Dermis blood vessel endothelial cell (primary cell): ENCODE measurements around the gene GHRL. TPM values are rescaled to one million over a fixed set of nuclear protein-coding genes. Genes with fewer than 3 reads are reported as not detected.
A peak's percentile ranks its signal among the peaks of the same experiment; 100 is the strongest.
"Not testable (repeated sequence)": the region's sequence is repeated elsewhere in the genome, so short reads cannot be mapped to it uniquely, and the experiment has no call there.

Experiments
- DNase-seq: peaks from one replicate; pipeline ENCODE4 v3.0.0; 2010
- total RNA-seq: library from RNA; depleted of rRNA; stranded (reverse); fragments of >200 nt; gene quantifications from 2 replicates; pipeline ENCODE4 v1.2.3, GENCODE V29; 2014

GHRL gene
- total RNA-seq, 1 donor from 2014 or later = 0.68 TPM

GRCh38 chr3:10272476-10272875 lies 20.3 kb downstream of the GHRL start:
- not testable (repeated sequence) for DNase-seq

GRCh38 chr3:10269443-10269842 lies 23.3 kb downstream of the GHRL start:
- DNase-seq = no peak

DNA sequence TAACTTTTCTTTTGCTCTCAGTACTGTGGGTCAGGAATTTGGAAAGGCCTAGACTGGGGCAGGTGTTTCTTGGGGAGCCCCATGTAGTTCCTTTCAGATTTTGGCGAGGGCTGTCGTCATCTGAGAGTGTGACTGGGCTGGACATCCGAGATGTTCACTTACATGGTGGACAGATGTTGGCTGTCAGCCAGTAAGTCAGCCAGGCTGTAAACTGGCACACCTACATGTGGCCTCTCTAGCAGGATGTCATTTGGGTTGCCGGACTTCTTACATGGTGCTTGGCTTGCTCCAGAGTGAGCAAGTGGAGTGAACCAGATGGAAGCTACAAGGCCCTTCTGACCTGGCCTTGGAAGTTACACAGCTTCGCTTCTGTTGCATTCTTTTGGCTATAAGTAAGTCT lies 23.8 kb downstream of the GHRL start:
- DNase-seq = no peak

DNA sequence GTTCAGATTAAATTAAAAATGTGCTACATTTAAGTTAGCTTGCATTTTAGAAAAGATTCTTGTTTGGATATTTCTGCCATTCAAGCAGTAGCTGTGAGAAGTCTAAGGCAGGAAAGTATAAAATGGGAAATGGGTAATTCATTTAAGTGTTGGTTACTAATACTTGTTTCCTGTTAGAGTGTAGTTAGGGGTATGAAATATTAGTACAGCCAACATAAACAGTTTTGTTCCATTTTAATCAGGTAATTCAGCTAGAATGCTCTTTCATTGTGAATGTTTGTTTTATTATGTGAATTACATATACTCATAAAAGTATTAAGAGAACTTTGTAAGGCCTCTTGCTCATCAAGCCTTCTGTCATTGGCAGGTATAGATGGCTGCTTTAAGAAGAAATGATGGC lies 24.6 kb downstream of the GHRL start:
- DNase-seq = peak; percentile 58

DNA sequence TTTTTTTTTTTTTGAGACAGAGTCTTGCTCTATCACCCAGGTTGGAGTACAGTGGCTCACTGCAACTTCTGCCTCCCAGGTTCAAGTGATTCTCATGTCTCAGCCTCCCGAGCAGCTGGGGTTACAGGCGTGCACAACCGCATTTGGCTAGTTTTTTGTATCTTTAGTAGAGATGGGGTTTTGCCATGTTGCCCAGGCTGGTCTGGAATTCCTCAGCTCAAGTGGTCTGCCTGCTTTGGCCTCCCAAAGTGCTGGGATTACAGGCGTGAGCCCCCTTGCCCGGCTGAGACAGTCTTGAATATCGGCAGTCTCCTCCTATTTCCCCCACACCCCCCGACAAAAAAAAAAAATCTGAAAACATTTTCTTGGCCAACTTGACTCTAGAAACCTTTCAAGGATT lies 25.8 kb downstream of the GHRL start:
- not testable (repeated sequence) for DNase-seq

- DNase-seq = no peak
These were observed 26.9 kb downstream of the GHRL start for GRCh38 chr3:10265833-10266232.

DNA sequence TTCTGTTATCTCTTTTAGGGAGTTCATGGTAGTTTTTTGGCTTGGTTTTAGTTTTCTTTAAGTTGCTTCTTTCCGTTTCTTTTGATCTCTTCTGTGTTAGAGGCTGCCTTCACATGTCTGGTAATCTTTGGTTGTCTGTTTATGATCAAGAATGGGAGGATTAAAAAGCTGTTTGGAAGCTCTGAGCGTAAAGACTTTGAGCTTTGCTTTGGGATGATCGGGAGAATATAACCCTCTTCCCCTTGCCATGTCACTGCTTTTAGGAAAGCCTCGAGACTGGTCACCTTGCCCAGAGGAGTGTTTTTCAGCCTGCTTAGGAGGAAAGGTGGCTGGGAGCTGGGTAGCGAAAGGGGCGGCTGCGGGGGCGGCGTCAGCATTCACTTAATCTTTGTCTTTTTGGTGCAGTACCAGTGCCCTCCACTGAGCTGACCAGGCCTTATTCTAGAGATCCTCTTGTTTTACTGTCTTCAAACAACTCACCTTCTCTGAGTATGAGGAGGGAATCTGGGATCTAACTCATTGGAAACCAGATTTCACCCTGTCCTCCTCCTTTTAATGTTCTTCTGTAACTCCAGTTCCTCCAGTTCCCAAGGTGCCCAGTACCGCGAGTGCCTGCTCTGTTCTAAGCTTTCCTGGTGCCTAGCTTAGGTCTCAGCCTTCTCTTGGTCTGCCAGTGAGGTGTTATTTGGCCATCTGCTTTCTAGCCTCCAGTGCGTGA lies 28.9 kb downstream of the GHRL start:
- peak; percentile 55 for DNase-seq

GRCh38 chr3:10262027-10262426 lies 30.7 kb downstream of the GHRL start:
- DNase-seq = no peak

DNA sequence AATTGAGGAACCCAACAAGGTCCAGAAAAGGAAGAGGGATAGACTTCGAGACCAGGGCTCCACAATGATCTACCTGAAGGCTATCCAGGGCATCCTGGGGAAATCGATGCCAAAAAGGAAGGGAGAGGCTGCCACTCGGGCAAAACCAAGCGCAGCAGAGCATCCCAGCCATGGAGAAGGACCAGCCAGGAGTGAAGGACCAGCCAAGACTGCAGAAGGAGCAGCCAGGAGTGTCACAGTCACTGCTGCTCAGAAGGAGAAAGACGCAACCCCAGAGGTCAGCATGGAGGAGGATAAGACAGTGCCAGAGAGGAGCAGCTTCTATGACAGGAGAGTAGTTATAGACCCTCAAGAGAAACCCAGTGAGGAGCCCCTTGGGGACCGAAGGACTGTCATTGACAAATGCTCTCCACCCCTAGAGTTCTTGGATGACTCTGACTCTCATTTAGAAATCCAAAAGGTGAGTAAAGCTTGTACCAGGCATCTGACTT lies 32.5 kb downstream of the GHRL start:
- DNase-seq = no peak

DNA sequence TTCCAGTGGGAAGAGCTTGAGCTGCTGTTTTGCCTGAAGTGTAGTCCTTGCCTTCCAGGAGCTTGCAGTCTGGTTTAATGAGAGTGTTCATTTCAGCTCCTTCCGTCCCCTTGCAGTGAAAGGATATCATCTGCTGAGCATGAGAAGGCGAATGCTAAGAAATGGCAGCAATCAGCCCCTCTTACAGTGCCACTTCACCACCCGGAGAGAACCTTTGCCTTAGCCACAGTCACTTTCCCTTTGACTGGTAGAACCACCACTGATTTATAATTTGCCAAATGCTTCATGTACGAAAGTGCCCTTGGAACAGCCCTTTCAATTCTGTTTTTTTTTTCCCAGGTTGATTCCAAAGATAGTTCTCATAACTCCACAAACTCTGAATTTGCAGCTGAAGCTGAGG lies 32.9 kb downstream of the GHRL start:
- no peak for DNase-seq

GRCh38 chr3:10259036-10259435 lies 33.7 kb downstream of the GHRL start:
- DNase-seq = no peak

GRCh38 chr3:10255835-10256234 lies 36.9 kb downstream of the GHRL start:
- DNase-seq = no peak

DNA sequence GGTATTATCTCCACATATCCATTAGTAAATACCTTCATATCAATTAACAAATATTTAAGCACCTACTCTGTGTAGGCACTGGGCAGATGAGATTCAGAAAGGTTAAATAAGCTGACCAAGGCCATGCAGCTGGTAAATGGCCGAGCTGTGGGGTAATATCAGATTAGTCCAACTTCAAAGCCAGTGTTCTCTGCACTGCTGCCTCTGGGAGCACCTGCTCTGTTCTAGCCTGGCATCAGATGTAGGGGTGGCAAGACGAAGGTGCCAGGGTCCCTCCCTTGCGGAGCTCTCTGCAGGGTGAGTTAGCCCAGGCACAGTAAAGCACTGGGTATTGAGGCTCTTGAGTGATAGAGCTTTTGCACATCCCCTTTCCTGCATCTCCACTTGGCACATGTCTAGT lies 39.0 kb downstream of the GHRL start:
- no peak for DNase-seq

DNA sequence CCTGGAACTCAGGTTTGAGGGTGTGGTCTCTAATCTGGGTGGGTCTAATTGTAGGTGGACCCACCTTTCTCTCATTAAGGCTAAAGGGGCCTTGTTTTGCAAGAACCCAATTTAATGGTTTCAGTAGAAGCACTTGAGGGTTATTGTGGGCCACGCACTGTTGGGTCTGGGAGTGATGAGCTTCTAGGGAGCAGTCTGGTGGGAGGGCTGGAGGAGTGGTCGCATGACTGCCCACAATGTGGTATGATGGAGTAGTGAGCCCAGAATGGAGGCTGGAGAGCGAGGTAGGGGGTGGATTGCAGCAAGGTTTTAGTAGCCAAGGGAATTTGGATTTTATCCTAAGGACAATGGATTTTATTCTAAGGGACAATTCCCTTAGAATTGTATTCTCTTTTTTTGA lies 41.7 kb downstream of the GHRL start:
- no peak for DNase-seq

DNA sequence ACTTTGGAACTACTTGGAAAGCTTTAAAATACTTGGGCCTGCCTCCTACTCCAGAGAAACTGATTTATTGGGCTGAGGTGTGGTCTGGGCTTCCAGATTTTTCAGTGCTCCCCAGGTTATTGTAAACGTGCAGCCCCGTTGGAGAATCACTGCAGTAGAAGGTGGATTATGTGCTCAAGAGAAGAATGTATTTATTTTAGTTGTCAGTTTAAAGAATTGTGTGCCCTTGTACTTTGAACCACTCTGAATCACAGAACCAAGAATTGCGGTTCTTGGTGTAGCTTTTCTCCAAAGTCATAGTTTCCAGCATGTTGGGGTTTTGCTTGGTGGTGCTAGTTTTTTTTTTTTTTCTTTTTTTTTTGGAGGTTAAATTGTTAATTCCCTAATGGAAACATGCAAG lies 42.9 kb downstream of the GHRL start:
- DNase-seq = no peak

DNA sequence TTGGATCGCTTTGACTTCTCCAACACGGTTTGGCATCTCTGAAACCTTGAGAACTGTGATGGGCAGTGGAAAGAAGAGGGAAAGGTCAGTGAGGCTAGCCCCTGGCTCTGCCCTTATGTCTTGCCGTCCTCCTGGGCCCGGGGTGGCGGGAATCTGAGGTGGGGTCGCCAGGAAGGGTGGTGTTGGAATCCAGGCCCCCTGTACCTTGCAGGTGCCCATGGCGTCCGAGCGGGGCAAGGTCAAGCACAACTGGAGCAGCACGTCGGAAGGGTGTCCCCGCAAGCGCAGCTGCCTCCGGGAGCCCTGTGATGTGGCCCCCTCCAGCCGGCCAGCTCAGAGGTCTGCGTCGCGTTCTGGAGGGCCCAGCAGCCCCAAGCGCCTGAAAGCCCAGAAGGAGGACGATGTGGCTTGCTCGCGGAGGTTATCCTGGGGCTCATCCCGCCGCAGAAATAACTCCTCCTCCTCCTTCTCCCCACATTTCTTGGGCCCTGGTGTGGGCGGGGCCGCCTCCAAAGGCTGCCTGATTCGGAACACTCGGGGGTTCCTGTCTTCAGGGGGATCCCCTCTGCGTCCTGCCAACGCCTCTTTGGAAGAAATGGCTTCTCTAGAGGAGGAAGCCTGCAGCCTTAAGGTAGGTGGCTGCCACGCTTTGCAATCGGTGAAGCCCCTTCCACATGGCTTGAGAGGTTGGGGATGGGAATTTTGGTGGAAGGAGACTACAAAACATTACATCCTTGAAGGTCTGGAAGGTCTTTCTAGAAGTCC lies 43.6 kb downstream of the GHRL start:
- DNase-seq = peak; percentile 23

GRCh38 chr3:10248184-10248983 lies 44.4 kb downstream of the GHRL start, which contains the start of gene TATDN2:
Gene TATDN2, plus strand, starts transcription at chr3:10248459. Its CDS starts 742 bp downstream, at chr3:10249201.
- DNase-seq = peak; percentile 96

- no peak for DNase-seq
These were observed 45.0 kb downstream of the GHRL start for GRCh38 chr3:10247679-10248183.

- DNase-seq = no peak
These were observed 47.5 kb downstream of the GHRL start for GRCh38 chr3:10245081-10245712.

GRCh38 chr3:10244009-10244408 lies 48.7 kb downstream of the GHRL start:
- no peak for DNase-seq

DNA sequence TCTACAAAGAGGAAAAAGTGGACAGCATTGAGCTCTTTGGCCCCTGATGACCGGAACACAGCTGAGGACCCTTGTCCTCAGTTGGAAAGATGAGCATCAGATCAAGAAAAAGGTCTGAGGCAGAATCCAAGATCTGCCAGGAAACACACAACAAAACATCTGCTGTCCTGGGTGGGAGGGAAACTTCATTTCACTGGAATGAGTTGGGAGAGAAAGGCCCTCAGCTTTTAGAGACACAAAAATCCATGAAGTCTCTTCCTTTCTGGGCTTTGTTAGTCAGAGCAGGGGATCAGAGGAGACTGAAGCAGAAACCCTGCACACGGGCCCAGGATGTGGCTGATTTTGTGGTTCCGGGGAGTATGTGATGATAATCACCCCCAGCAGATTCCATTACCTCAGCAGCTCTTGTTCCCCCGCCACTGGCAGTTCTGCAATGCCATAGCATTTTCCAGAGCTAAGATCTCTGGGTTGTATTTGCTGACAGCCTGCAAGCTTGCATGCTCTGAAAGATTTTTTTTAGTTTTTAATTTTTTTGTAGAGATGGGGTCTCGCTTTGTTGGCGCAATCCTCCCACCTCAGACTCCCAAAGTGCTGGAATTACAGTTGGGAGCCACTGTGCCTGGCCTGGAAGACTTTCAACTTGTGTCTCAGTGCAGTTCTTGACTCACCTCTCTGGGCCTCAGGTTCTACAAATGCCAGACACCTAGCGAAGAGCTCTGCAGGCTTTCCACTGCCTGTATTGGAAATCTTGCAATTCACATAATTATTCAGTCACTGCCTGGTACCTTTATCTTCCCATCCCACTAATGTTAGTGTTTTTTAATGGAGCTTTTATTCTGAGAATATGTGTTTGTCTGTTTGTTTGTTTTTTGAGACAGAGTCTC lies 50.3 kb downstream of the GHRL start:
- DNase-seq = no peak
